GM18498 (cell line): Measurements from ENCODE around the gene F10.
"Not testable (repeated sequence)": the region's sequence is repeated elsewhere in the genome, so short reads cannot be mapped to it uniquely, and the experiment has no call there.

Experiments
- ATAC-seq: cut with Tn5 transposase; IDR thresholded peaks from one replicate; pipeline ENCODE4 v1.9.1; 2021; ENCODE audit warnings: mild to moderate bottlenecking, moderate library complexity; ENCODE audit not compliant: unreplicated experiment

The F10 gene

DNA sequence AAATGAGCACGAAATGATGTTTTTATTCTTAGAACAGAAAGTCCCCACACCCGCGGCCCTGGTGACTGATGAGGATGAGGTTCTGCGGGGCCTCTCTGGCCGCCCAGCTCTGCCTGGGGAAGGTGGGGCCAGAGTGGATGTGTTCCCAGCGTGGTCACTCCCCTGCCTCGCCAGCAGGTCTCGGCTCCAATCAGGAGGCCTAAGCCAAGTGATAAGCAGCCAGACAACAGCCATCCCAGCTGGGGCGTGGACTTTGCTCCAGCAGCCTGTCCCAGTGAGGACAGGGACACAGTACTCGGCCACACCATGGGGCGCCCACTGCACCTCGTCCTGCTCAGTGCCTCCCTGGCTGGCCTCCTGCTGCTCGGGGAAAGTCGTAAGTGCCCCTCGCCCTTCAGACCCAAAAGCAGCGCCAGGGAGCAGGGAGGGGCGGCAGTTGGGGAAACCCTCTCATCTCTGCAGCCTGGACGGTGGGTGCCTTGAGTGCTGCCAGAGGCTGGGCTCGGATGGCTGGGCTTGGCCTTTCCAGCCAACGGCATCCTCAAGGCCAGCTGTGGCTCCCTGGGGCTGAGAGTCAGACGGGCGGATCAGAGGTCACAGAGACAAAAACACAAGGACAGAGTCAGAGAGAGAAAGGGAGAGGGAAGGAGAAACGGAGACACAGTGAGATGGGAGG, at the start of gene F10:
TSS of gene F10 (plus strand) at position 250 of the 676 bp plus-strand sequence. CDS start at position 307, 57 bp downstream.
- no peak for ATAC-seq

GRCh38 chr13:113073942-113074341, 48.7 kb upstream of the F10 start:
- no peak for ATAC-seq

DNA sequence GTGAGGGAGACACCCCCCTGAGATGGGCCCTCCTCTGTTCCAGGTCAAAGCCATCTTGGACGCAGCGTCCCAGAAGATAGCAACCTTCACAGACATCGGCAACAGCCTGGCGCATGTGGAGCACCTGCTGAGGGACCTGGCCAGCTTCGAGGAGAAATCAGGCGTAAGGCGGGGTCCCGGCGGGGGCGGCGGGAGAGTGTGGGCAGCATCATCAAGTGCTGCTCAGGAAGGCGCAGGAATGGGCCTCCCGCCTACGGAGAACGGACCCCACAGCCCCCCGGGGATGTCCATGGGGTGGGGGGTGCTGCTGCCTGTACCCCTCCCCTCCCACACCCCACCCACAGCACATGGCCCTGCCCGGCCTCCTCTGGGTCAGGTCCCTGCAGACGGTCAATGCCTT, 48.2 kb upstream of the F10 start:
- no peak for ATAC-seq

GRCh38 chr13:113074876-113075275, 47.7 kb upstream of the F10 start:
- ATAC-seq, result no peak

GRCh38 chr13:113075711-113076110, 46.9 kb upstream of the F10 start:
- no peak for ATAC-seq

DNA sequence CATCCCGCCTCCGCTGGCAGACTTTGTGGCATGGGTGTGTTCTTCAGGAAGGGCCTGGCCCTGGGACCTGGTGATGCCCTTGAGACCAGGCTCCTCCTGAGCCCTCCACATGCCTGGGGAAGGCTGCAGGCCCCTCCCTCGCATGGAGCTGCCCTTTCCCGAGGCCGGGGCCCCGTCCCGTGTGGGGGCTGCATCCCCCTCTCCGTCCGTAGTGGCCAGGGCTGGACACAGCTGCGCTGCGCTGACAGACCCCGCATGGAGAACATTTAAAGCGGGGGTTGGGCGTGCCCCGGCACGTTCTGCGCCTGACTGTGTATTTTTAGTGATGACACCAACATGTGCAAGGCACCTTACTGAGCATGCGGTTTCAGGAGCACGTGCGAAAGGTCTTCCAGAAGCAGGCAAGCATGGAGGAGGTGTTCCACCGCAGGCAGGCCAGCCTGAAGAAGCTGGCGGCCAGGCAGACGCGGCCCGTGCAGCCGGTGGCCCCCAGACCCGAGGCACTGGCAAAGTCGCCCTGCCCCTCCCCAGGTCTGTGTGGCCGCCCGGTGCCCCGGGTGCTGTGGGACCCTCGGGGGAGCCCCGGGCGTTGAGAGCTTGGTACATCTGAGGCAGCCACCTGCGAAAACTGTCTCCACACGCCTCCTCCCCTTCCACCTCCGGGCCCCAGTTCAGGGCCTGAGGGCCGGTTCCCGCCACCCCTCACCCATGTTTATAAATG, 45.8 kb upstream of the F10 start:
- no peak for ATAC-seq

DNA sequence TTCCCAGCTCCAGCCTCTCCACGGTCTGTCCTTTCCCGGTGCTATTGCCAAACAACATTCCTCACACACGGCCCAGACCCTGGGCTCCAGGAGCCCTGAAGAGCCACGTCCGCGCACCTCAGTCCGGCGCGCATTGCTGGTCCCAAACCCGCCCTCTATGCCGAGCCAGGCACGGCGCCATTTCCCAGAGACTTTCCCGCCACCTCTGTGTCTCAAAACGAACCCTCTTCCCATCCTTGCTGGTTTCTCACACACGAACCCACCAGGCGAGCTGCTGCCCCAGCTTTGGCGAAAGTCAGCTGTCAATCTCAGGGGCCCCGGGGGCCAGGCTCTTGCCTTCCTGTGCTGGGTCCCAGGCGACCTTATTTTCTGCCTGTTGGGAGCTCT, 45.0 kb upstream of the F10 start:
- ATAC-seq, result no peak

GRCh38 chr13:113077953-113078901, 44.4 kb upstream of the F10 start:
- no peak for ATAC-seq

DNA sequence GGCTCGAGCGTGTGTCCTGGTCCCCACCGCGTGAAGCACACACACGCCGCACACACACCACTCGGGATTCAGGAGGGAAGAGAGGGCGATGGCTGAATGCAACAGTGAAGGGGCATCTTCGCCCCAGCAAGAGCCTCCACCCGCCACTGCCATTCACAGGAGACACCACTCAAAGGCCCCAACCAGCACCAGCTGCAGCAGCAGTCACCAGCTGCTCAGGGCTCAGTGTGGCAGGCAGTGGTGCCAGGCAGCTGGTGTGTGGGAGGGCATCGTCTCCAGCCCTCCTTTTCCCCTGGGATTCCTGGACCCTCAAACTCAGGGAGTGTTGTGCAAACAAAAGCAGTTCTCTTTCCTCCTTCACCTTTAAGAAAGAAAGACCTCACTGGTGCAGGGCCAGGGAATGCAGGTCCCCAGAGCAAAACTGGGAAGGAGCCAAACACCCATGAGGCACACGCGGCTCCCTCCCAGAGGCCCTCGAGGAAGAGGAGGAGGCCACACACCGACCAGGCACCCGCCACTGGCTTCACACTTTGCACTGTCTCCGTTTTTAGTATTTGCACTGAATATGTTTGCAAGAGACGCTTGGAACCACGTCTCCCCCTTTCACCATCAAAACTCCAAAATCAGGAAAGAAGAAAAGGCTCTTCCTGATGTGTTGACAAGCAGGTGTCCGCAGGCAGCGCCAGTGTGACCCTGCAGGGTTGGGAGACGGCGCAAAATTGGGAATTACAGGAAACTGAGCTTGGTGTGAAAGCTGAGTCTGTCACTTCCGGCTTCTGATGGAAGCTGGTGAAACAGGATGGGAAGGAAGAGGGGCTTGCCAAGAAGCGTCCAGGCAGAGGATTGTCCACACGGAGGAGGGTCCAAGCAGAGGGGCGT, 43.5 kb upstream of the F10 start:
- ATAC-seq, result no peak

GRCh38 chr13:113079781-113080080, 42.9 kb upstream of the F10 start:
- ATAC-seq, result not testable (repeated sequence)

- no peak for ATAC-seq
Measured at GRCh38 chr13:113080361-113080831, 42.2 kb upstream of the F10 start.

- no peak for ATAC-seq
Measured at GRCh38 chr13:113080901-113081521, 41.6 kb upstream of the F10 start.

- ATAC-seq, result no peak
Measured at GRCh38 chr13:113082198-113083021, 40.2 kb upstream of the F10 start.

DNA sequence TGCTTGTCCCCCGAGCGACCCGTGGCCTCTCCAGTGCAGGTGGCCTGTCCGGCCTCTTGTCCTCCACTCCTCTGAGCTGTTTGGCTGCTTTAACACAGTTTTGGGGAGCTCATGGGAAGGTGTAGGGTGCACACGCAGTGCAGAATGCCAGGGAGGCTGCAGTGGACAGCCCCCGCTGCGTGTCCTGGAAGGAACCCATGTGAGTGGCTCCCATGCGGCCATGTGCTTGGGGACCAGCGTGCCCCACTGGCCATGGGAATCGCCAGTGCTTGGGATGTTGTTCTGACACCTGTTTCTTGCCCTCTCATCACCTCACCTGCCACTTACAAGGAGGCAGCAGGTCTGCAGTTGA, 39.6 kb upstream of the F10 start:
- no peak for ATAC-seq

DNA sequence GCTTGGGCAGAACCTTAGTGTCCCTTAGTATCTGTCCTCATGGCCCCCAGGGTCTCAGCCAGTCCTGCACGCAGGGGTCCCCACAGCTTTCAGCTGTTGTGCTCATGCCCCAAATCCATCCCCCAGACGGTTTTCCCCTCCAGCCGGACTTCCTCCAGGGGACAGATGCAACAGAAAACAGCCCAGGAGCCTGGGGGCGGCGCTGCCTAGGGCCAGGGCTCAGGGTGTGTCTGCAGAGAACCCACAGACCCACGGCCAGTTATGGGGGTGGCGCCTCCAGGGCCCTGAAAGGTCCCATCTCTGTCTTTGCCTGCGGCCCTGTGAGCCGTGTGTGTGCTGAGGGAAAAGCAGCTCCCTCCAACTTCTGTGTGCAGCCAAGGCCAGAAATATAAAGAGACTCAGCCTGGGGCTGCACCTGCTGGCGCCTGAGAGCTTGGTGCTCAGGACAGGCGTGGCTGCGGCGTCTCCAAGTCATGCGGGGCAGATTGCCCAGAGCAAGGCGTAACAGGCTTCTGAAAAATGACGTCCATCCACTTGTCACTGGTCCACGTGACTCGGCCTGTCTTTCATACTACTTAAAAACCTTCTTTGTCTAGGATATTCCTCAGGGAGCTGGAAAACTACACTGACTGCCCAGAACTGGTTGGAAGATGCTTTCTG, 39.1 kb upstream of the F10 start:
- ATAC-seq, result no peak

- ATAC-seq, result no peak
Measured at GRCh38 chr13:113084094-113084942, 38.3 kb upstream of the F10 start.

DNA sequence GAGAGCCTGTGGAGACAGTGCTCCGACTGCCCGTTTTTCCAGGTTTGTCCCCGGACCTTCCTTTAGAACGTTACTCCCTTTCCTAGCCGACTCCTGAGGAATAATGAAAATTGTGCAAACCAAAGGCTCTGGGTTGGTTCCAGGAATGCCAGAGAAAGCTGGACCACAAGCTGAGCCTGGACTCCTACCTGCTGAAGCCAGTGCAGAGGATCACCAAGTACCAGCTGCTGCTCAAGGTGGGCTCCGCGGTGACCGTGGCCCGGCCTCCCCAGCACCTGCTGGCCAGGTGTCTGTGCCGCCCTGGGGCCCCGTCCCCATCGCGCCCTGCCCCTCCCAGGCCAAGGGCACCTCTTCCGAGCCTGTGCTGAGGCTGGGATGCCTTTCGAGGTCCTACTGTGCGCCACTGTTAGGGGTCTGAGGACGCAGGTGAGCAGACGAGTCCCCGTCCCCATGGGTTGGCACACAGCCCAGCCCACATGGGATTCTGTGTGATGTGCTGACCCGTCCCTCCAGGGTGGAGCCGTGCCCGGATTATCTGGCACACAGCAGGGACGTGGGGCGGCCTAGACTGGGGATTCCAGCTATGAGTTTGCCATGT, 37.6 kb upstream of the F10 start:
- no peak for ATAC-seq
